Stimulated activated CD8-positive, alpha-beta memory T cell treated with anti-CD3 and anti-CD28 coated beads, Interleukin-4, amount 100 ng/mL, for 24 hours (primary cell): ENCODE data around the gene ZNF277.

Experiments
- DNase-seq: peaks from one replicate; pipeline ENCODE4 v3.0.0-alpha.2; 2020; ENCODE audit warnings: low read depth

ZNF277 gene

DNA sequence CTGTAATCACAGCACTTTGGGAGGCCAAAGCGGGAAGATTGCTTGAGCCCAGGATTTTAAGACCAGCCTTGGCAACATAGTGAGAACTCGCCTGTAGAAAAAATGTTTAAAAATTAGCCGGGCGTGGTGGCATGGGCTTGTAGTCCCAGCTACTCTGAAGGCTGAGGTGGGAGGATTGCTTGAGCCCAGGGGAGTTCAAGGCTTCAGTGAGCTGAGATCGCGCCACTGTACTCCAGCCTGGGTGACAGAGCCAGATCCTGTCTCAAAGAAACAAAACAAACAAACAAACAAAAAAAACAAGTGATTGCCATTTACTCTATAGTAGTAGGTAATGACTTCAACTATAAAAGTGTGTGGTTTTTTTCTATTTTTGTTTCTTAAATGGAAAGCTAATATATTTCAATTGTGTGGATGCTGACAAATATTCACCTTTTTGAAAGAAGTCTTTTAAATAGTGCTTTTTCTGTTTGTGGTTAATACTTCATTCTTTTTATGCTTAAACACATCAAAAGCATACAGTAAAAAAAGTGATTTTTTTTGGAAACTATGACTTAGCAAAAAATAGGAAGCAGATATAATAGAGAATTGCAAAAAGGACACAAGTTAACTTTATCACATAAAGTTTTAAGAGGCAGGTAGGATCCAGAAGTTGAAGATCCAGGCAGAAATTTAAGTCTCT lies 48.4 kb downstream of the ZNF277 start:
- DNase-seq: no peak

DNA sequence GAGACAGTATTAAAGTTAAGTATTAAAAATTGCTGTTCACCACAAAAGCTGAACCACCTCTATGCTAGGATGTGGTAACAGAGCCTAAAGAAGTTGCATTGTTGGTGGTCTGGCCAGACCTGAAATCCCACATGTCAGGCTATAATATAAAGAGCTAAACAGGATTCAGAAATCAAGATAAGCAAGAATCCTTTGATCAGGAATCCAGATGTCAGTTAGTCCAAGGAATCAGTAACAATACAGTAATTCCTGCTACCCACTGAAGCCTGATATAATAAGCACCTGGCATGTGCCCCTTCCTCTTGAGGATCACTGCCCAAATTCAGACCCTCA lies 48.9 kb downstream of the ZNF277 start:
- no peak for DNase-seq

DNA sequence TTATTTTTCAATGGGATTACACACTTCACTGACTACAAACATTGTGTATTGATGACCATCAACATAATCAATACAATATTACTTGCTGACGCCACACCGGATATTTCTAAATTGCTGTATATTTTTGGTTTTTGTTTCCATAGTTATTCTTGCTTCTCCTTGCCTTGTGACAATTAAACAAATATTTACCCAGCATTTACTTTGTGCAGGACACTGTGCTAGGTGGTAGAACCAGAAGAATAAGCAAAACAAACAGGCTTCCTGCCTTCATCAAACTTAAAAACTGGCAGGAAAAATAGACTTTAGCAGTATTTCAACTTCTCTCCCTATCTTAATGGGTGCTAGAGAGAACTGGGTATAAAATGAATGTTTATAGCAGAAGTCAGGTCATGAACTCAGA lies 50.6 kb downstream of the ZNF277 start:
- DNase-seq: no peak

GRCh38 chr7:112260911-112261310 lies 54.4 kb downstream of the ZNF277 start:
- DNase-seq: no peak

- no peak for DNase-seq
Observed at GRCh38 chr7:112262036-112262435, 55.5 kb downstream of the ZNF277 start.

DNA sequence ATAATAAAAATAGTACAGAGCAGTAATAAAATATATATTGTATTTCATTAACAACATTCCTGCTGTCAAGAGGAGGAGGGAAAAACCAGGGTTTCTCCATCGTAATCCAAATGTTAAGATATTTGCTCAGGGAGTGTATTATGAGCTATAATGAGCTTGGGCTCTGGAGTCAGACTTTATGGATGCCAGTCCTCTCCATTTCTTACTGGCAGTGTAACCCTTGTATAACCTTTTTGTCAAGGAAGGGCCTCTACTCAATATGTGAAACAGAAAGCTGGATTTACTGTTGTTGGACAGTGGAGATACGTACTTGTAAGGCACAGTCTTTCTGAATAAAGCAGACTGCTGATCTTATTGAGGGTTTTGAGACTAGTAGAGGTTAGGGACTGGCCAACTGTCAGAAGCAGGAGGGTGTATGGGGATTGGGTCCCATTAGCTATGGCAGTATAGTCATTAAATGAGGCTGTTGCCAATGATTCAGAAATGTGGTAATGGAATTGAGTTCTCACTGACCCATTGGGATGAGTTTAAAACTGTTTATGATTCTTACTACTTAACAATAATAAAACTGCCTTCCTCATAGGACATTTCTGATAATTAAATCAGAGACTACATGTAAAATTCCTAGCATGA lies 56.5 kb downstream of the ZNF277 start:
- DNase-seq: no peak

GRCh38 chr7:112263519-112263918 lies 57.0 kb downstream of the ZNF277 start:
- DNase-seq: no peak

DNA sequence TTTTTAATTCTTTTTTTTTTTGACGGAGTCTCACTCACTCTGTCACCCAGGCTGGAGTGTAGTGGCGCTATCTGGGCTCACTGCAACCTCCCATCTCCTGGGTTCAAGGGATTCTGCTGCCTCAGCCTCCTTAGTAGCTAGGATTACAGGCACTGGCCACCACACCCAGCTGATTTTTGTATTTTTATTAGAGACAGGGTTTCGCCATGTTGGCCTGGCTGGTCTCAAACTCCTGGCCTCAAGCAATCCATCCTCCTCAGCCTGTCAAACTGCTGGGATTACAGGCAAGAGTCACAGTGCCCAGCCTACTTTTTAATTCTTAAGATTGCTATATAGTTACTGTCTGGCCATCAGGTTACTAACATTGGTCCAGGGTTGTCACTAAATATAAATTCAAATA lies 59.6 kb downstream of the ZNF277 start:
- DNase-seq: no peak

GRCh38 chr7:112266595-112267270 lies 60.2 kb downstream of the ZNF277 start:
- DNase-seq: no peak

GRCh38 chr7:112267944-112268691 lies 61.6 kb downstream of the ZNF277 start:
- DNase-seq: no peak

- no peak for DNase-seq
Observed at GRCh38 chr7:112271162-112271561, 64.7 kb downstream of the ZNF277 start.

GRCh38 chr7:112272921-112273561 lies 66.5 kb downstream of the ZNF277 start:
- DNase-seq: peak; percentile 0

- no peak for DNase-seq
Observed at GRCh38 chr7:112279042-112279441, 72.5 kb downstream of the ZNF277 start.

- DNase-seq: no peak
Observed at GRCh38 chr7:112280267-112280666, 73.8 kb downstream of the ZNF277 start.

GRCh38 chr7:112282476-112283188 lies 76.1 kb downstream of the ZNF277 start:
- no peak for DNase-seq

DNA sequence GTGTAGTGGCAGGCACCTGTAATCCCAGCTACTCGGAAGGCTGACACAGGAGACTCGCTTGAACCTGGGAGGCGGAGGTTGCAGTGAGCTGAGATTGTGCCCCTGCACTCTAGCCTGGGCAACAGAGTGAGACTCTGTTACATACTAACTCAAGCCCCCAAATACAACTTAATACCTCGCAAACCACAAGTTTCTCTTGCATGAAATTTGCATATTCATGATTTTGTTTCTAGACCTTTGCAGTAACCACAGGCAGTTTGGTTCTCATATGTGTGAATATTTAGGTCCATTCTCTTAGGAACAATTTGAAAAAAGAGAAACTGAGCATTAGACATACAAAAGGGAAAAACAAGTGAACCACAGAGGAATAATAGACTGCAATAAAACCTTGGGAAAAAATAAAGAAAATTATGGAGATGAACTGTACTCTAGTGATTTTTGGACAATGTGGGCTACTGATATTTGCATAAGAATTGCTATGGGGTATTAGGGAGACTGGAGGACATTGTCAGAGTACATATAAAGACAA lies 77.0 kb downstream of the ZNF277 start:
- no peak for DNase-seq

DNA sequence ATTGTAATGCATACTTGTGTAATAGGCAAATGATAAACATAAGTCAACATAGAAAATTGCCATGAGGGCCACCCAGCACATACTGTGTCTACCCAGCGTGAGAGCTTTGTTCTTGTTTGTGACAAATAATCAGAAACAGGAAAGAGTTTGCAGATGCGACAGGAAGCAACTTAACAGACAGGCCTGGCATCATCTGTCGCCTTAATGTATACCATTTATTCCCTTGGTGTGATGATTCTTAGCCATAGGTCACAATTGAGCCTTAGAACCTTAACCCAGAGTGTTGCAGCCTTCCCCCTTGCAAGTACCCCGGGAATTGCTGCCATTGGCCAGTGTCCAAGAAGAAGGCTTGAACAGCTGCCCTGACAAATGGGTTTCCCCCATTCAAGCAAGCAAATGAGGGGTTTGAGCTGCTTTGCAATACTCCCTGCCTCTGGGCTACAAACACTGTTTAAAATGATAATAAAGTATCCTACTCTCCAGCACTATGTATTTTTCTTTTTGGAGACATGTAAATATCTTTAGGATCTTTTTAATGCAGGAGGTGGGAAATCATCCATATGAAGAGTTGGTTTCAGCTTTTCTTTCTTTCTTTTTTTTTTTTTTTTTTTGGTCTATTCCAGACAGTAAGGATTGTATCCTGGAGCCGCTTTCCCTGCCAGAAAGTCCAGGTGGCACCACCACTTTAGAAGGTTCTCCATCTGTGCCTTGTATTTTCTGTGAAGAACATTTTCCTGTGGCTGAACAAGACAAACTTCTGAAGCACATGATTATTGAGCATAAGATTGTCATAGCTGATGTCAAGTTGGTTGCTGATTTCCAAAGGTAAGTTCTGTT lies 80.0 kb downstream of the ZNF277 start:
- DNase-seq: no peak

DNA sequence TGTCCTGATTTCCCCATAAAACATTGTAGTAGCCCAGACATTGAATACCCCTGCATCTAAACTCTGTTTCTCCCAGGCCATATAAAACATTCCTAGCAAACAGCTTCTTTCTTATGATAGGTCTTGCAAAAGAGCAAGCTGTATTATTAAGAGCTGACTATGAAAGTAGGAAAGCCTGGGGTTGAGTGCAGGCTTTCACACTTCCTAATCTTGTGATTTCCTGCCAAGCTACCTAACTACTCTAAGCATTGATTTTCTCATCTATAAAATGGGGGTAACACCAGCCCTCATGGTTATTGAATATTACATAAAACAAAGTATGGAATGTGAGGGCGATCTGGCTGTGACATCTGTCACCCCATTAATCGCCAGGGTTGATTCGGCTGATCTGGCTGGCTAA lies 81.8 kb downstream of the ZNF277 start:
- no peak for DNase-seq

DNA sequence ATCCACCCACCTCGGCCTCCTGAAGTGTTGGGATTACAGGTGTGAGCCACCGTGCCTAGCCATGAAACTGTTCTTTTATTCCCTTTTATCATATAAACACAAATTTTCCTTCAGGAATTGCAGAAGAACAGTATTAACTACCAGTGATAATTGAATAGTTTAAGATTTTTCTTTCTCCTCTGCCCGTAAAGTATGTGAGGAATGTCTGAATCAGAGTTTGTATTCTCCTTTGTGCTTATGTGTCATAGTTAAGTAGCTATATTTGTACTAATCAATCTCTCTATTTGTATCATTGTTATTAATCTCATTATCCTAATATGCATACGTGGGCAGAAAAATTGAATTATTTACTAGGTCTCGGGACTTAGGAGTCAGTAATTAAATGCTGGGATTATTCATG lies 83.6 kb downstream of the ZNF277 start:
- no peak for DNase-seq

DNA sequence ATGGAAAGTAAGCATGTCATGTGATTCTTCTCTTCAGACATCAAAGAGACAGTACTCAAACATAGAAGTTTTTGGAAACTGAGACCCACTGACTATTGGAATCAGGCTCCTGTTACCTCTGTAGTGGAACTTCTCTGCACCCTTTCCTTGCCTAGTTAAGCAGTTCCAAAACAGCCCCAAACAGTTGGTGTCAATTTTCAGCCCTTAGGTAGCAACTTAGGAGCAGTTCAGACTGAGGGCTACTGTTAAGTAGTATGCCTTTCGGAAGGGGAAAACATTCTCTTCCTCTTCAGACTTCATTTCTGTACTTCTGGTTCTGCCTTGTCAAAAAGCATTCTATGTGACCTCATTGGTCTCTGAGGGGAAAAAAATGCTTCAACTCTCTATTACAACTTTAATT lies 85.7 kb downstream of the ZNF277 start:
- DNase-seq: no peak

DNA sequence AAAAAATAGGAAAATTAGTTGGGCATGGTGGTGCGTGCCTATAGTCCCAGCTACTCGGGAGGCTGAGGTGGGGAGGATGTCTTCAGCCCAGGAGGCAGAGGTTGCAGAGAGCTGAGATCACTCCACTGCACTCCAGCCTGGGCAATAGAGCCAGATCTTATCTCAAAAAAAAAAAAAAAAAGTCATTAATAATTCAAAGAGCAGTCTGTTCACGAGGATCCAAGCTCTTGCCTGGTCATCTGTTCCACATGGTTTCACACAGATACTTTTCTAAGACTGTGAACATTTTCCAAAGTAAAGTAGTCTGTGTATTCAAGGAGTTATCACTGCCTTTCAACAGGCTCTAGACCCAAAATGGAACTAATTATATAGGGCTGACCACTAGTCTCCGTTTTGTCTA lies 86.9 kb downstream of the ZNF277 start:
- no peak for DNase-seq
